ENCODE results near the gene C2orf72.

DNA sequence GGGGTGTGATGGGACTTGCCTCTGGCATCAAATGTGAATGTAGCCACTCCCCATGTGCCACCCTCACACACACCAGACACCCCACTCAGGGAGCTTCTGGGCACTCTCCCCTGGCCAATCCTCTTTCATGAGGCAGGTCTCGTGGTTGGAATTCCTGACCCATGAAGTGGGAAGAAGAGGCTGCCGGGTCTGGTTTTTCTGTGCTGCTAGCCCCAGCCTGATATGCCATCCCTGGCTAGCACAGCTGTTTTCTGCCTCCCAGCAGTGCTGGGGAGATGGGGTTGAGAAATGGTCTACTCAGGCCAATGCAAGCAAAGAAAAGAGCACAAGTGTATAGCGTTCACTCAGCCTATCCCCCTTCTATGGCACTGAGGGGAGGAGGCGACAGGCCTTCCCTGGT lies 1.2 kb upstream of the C2orf72 start:
- no peak for TF ChIP-seq CTCF (conservative IDR thresholded peaks at IDR 0.05; ENCODE audit: low read length)
- TF ChIP-seq EZH2phosphoT487 (IDR thresholded peaks at IDR 0.05; ENCODE audit: borderline replicate concordance): no peak
